HepG2 (cell line): Measurements from ENCODE around the gene TUT7. TPM values are rescaled to one million over a fixed set of nuclear protein-coding genes. Genes with fewer than 3 reads are reported as not detected.

Source experiments
- ATAC-seq: fragments of 200-7000 bp; cut with Tn5 transposase; 3 replicates; pipeline ENCODE4 v1.9.1; 2020; ENCODE audit warnings: mild to moderate bottlenecking, moderate library complexity
- BruUV-seq: library from RNA; stranded (reverse); fragments of 400-500 nt; replicated peaks from 2 replicates; lab custom pipeline; 2021; lab: Mats Ljungman, UMichigan
- CTCF ChIA-PET: fragments of 300-600 bp; formaldehyde crosslinking; extraction: SDS; loops from one replicate; lab custom pipeline; 2021; ENCODE audit warnings: low total read pairs, inconsistent platforms, low intra/inter-chr PET ratio; lab: Yijun Ruan, JAX
- POLR2A ChIA-PET: fragments of 350-600 bp; sonication (Branson Sonifier 250); formaldehyde crosslinking; loops from one replicate; lab custom pipeline; 2020; ENCODE audit warnings: antibody characterized with exemption, inconsistent platforms; lab: Yijun Ruan, JAX
- DNase-seq: peaks from one replicate; pipeline ENCODE4 v3.0.0-alpha.2; 2015; ENCODE audit warnings: low spot score
- FAIRE-seq: peaks from 3 replicates; lab custom pipeline; 2011; peaks lifted over from hg19 to GRCh38; lab: Jason Lieb, UNC
- H2AFZ ChIP-seq: one replicate; pipeline ENCODE4 v1.6.1; 2011; ENCODE audit warnings: low read length, inconsistent platforms
- H3K27ac ChIP-seq: fragments of 300-600 bp; 3 replicates; pipeline ENCODE4 v1.8.0; 2011; ENCODE audit warnings: mixed run types, mild to moderate bottlenecking, mixed read lengths, low read length, inconsistent platforms; ENCODE audit not compliant: insufficient read depth; ENCODE audit errors: extremely low read length
- H3K27me3 ChIP-seq, 2 experiments: fragments of 200-600 bp in 1 of 2; 2 replicates in 1 of 2; 3 replicates in 1 of 2; pipeline versions ENCODE4 v1.6.0 to v1.8.0; 2011; ENCODE audit warnings: low read length in 2 of 2, mild to moderate bottlenecking in 2 of 2, moderate library complexity in 2 of 2, inconsistent platforms in 1 of 2; ENCODE audit not compliant: insufficient read depth in 2 of 2, control insufficient read depth in 1 of 2
- H3K36me3 ChIP-seq, 2 experiments: fragments of 200-600 bp in 1 of 2; replicated peaks in 1 of 2; 2 replicates in 1 of 2; 3 replicates in 1 of 2; pipeline versions ENCODE4 v1.5.1 to v1.8.0; 2011; ENCODE audit warnings: low read length in 2 of 2, inconsistent platforms in 1 of 2; ENCODE audit not compliant: insufficient read depth in 2 of 2, control insufficient read depth in 1 of 2
- H3K4me1 ChIP-seq: 2 replicates; pipeline ENCODE4 v1.5.1; 2012; ENCODE audit warnings: low read length, inconsistent platforms; ENCODE audit not compliant: insufficient read depth
- H3K4me2 ChIP-seq: 2 replicates; pipeline ENCODE4 v1.6.0; 2011; ENCODE audit warnings: low read depth, low read length, inconsistent platforms
- H3K4me3 ChIP-seq, 3 experiments: fragments of 200-600 bp in 1 of 3; sonication (generic), shearing (Covaris generic) in 1 of 3; replicated peaks in 1 of 3; 2 replicates each; pipeline ENCODE4 v1.5.1; 2011 to 2016; ENCODE audit warnings: low read length in 3 of 3, inconsistent platforms in 2 of 3, low read depth in 2 of 3, mild to moderate bottlenecking in 2 of 3, control low read depth in 1 of 3, mixed read lengths in 1 of 3; ENCODE audit not compliant: insufficient read depth in 1 of 3
- H3K79me2 ChIP-seq: one replicate; pipeline ENCODE4 v1.6.1; 2011; ENCODE audit warnings: low read length, inconsistent platforms; ENCODE audit not compliant: insufficient read depth
- H3K9ac ChIP-seq: 2 replicates; pipeline ENCODE4 v1.6.0; 2011; ENCODE audit warnings: mild to moderate bottlenecking, low read depth, low read length, inconsistent platforms; ENCODE audit not compliant: insufficient read depth
- H3K9me3 ChIP-seq: 2 replicates; pipeline ENCODE4 v1.5.1; 2012; ENCODE audit warnings: mild to moderate bottlenecking, low read length
- H4K20me1 ChIP-seq: 2 replicates; pipeline ENCODE4 v1.6.0; 2011; ENCODE audit warnings: inconsistent platforms, mild to moderate bottlenecking, low read length, moderate library complexity; ENCODE audit not compliant: insufficient read depth
- AKAP8 ChIP-seq: sonication (generic); formaldehyde crosslinking; IDR thresholded peaks from 2 replicates; pipeline ENCODE4 v1.5.1; 2020; ENCODE audit warnings: mild to moderate bottlenecking, missing genetic modification reagents
- ARHGAP35 ChIP-seq: sonication (generic); formaldehyde crosslinking; IDR thresholded peaks from 2 replicates; pipeline ENCODE4 v1.9.0; 2022; ENCODE audit warnings: mild to moderate bottlenecking, inconsistent platforms, moderate library complexity, missing genetic modification reagents, borderline replicate concordance
- GPBP1L1 ChIP-seq: sonication (generic); formaldehyde crosslinking; IDR thresholded peaks from 2 replicates; pipeline ENCODE4 v1.5.0; 2020; ENCODE audit warnings: mild to moderate bottlenecking, missing genetic modification reagents
- JUNB ChIP-seq: sonication (generic); formaldehyde crosslinking; IDR thresholded peaks from 2 replicates; pipeline ENCODE4 v1.8.0; 2022; ENCODE audit warnings: missing genetic modification reagents, mild to moderate bottlenecking, borderline replicate concordance
- KLF13 ChIP-seq: sonication (generic); formaldehyde crosslinking; IDR thresholded peaks from 2 replicates; pipeline ENCODE4 v1.4.0; 2020; ENCODE audit warnings: mild to moderate bottlenecking, missing genetic modification reagents
- SCMH1 ChIP-seq: sonication (generic); formaldehyde crosslinking; IDR thresholded peaks from 2 replicates; pipeline ENCODE4 v1.9.0; 2021; ENCODE audit warnings: missing genetic modification reagents, mild to moderate bottlenecking, borderline replicate concordance
- ZBTB37 ChIP-seq: sonication (generic); formaldehyde crosslinking; IDR thresholded peaks from 2 replicates; pipeline ENCODE4 v1.4.0; 2020; ENCODE audit warnings: mild to moderate bottlenecking, missing genetic modification reagents
- ZNF777 ChIP-seq: sonication (generic); formaldehyde crosslinking; IDR thresholded peaks from 2 replicates; pipeline ENCODE4 v1.4.0; 2020; ENCODE audit warnings: missing genetic modification reagents
- WGBS: methylation state at CpG from one replicate; pipeline ENCODE4 v1.1.6; 2017; ENCODE audit warnings: low lambda C conversion rate; 5-methylcytosine and 5-hydroxymethylcytosine counted together
- in situ Hi-C: cut with HindIII; loops from 2 replicates; pipeline ENCODE4 v1.10.0; 2017; ENCODE audit warnings: low pct_unique_long_range_greater_than_20kb; ENCODE audit not compliant: extremely low pct_ligation_motif_present
- intact Hi-C: fragments of 100-400 bp; cut with micrococcal nuclease; formaldehyde crosslinking; loops from one replicate; pipeline ENCODE4 v1.10.0; 2022; ENCODE audit not compliant: unreplicated experiment
- polyA plus RNA-seq, 8 experiments: library from polyadenylated mRNA; depleted of rRNA in 3 of 8; stranded (reverse) in 7 of 8; unstranded in 1 of 8; fragments of >200 nt; fragmentation: Illumina TruSeq in 4 of 8; extraction: Trizol in 4 of 8; gene quantifications; 2 replicates each; pipeline versions ENCODE4 v1.2.1 to v1.2.3, GENCODE V29; 2011 to 2016; ENCODE audit warnings: low read depth in 4 of 8, missing spikeins in 1 of 8, mixed read lengths in 1 of 8; ENCODE audit not compliant: insufficient read depth in 1 of 8
- total RNA-seq, 5 experiments: library from RNA; depleted of rRNA; stranded (reverse); fragments of >200 nt; fragmentation: Illumina TruSeq; extraction: Trizol; gene quantifications; 2 replicates each; pipeline ENCODE4 v1.2.3, GENCODE V29; 2016; ENCODE audit warnings: low read depth in 1 of 5
- TF ChIP-seq, protein P1 (sequence below), 2 experiments: sonication (generic) in 1 of 2; formaldehyde crosslinking in 1 of 2; IDR thresholded peaks; 2 replicates each; pipeline versions ENCODE4 v1.4.0 to v1.6.1; 2018 to 2020; ENCODE audit warnings: missing genetic modification reagents in 2 of 2, borderline replicate concordance in 1 of 2, low read depth in 1 of 2, mild to moderate bottlenecking in 1 of 2, missing biosample characterization in 1 of 2
- TF ChIP-seq, protein P2 (sequence below): sonication (generic); formaldehyde crosslinking; IDR thresholded peaks from 2 replicates; pipeline ENCODE4 v1.4.0; 2020; ENCODE audit warnings: mild to moderate bottlenecking, missing genetic modification reagents

The TUT7 gene
- total and polyA plus RNA-seq, 2 of the 13 experiments (the other 11 are each of a cell fraction or from before 2014, with no cell fraction given), result 12.0 to 19.4 TPM

DNA sequence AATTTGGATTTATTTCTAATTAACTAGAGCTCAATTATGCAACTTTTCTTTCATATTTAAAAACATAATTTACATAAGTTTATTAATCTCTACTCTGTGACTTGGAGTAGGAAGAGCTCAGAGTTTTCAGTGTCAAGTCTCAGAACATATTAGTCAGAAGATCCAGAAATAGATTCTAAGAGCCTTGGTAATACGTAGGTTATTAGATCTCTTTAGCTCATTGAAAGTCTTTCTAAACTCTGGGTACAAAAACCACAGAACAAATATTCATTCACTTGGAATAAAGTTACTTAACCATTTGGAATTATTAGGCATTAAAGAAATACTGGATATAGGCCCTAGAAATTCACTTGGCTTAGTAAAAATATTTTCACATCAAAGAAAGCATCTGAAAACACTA lies 45.5 kb downstream of the TUT7 start:
- intact Hi-C loops, result no loop called here
- WGBS, result 100% methylated on average over 1 of the region's 1 CpG
- no peak for ATAC-seq
- Histone ChIP-seq H3K79me2 (no peaks in the 10 kb centered on the region), H3K9me3 (no peaks in the 10 kb centered on the region), H3K9ac (no peak overlapping the region), H3K4me1 (no peaks in the 10 kb centered on the region), H3K27me3 (no peaks in the 10 kb centered on the region), H2AFZ (no peak overlapping the region), H4K20me1 (no peaks in the 10 kb centered on the region), H3K36me3 (peaks cover 10 to 61% of the 10 kb centered on the region in 2 experiments; a peak in 4 of 5 replicates), H3K4me2 (no peak overlapping the region), H3K4me3 (no peak overlapping the region)
- no peak for FAIRE-seq
- no TSS peak for BruUV-seq
- CTCF ChIA-PET, result no interaction called here
- no peak for DNase-seq
- in situ Hi-C loops, result no loop called here
- TF ChIP-seq GPBP1L1 (CRISPR knock-in tag), result no peak
- no peak for TF ChIP-seq AKAP8 (CRISPR knock-in tag)
- TF ChIP-seq JUNB (CRISPR knock-in tag), result no peak
- no peak for TF ChIP-seq ZNF777 (CRISPR knock-in tag)
- TF ChIP-seq, all 625 proteins: peak for 0
- H3K27ac ChIP-seq, result no peak overlapping the region
- POLR2A ChIA-PET, result interaction anchor here (2.0 kb wide), 1 partner anchor 26 kb away, joined by 4 read pairs; the partner anchor contains the start of gene ISCA1

GRCh38 chr9:86304236-86304730 lies 49.9 kb downstream of the TUT7 start:
- POLR2A ChIA-PET, result no interaction called here
- no peak overlapping the region for H3K4me2 ChIP-seq
- 90% methylated on average over 3 of the region's 3 CpGs for WGBS
- H3K4me3 ChIP-seq, result no peak overlapping the region
- ATAC-seq (no peak), DNase-seq (no peak), FAIRE-seq (no peak)
- CTCF ChIA-PET, result no interaction called here
- intact Hi-C loops, result no loop called here
- no peak overlapping the region for H3K27ac ChIP-seq
- BruUV-seq, result no TSS peak
- peaks cover 15 to 79% of the 10 kb centered on the region in 2 experiments for H3K36me3 ChIP-seq
- no peaks in the 10 kb centered on the region for H3K79me2 ChIP-seq
- no peaks in the 10 kb centered on the region for H4K20me1 ChIP-seq
- no peak overlapping the region for H3K9ac ChIP-seq
- no peaks in the 10 kb centered on the region for H3K4me1 ChIP-seq
- no peak overlapping the region for H2AFZ ChIP-seq
- in situ Hi-C loops, result no loop called here
- H3K27me3 ChIP-seq, result no peaks in the 10 kb centered on the region
- H3K9me3 ChIP-seq, result no peaks in the 10 kb centered on the region
- TF ChIP-seq KLF13 (CRISPR knock-in tag) (no peak), SCMH1 (CRISPR knock-in tag) (no peak), ARHGAP35 (CRISPR knock-in tag) (no peak), ZBTB37 (no peak)
- TF ChIP-seq, protein P1, sequence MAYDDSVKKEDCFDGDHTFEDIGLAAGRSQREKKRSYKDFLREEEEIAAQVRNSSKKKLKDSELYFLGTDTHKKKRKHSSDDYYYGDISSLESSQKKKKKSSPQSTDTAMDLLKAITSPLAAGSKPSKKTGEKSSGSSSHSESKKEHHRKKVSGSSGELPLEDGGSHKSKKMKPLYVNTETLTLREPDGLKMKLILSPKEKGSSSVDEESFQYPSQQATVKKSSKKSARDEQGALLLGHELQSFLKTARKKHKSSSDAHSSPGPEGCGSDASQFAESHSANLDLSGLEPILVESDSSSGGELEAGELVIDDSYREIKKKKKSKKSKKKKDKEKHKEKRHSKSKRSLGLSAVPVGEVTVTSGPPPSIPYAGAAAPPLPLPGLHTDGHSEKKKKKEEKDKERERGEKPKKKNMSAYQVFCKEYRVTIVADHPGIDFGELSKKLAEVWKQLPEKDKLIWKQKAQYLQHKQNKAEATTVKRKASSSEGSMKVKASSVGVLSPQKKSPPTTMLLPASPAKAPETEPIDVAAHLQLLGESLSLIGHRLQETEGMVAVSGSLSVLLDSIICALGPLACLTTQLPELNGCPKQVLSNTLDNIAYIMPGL (CRISPR knock-in tag; IDR thresholded peaks at IDR 0.05; ENCODE audit: borderline replicate concordance in 1 of 2, low read depth in 1 of 2), result no peak
- TF ChIP-seq, protein P2, sequence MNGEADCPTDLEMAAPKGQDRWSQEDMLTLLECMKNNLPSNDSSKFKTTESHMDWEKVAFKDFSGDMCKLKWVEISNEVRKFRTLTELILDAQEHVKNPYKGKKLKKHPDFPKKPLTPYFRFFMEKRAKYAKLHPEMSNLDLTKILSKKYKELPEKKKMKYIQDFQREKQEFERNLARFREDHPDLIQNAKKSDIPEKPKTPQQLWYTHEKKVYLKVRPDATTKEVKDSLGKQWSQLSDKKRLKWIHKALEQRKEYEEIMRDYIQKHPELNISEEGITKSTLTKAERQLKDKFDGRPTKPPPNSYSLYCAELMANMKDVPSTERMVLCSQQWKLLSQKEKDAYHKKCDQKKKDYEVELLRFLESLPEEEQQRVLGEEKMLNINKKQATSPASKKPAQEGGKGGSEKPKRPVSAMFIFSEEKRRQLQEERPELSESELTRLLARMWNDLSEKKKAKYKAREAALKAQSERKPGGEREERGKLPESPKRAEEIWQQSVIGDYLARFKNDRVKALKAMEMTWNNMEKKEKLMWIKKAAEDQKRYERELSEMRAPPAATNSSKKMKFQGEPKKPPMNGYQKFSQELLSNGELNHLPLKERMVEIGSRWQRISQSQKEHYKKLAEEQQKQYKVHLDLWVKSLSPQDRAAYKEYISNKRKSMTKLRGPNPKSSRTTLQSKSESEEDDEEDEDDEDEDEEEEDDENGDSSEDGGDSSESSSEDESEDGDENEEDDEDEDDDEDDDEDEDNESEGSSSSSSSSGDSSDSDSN (CRISPR knock-in tag), result no peak
